HT-29 (cell line): Measurements from ENCODE around the gene LCN10. TPM values are rescaled to one million over a fixed set of nuclear protein-coding genes. Genes with fewer than 3 reads are reported as not detected.
"Not testable (repeated sequence)": the region's sequence is repeated elsewhere in the genome, so short reads cannot be mapped to it uniquely, and the experiment has no call there.

Experiments
- DNase-seq: peaks from one replicate; pipeline ENCODE4 v3.0.0-alpha.2; 2015; ENCODE audit warnings: low spot score
- total RNA-seq: library from RNA; depleted of rRNA; stranded (reverse); fragments of >200 nt; shearing (Covaris generic); gene quantifications from 2 replicates; pipeline ENCODE4 v1.2.3, GENCODE V29; 2014

The LCN10 gene
- total RNA-seq, 1 experiment from 2014 or later, result not detected

GRCh38 chr9:136721339-136722092 lies 21.2 kb downstream of the LCN10 start:
- no peak for DNase-seq

- no peak for DNase-seq
Observed at GRCh38 chr9:136720898-136721338, 21.8 kb downstream of the LCN10 start.

- DNase-seq, result no peak
Observed at GRCh38 chr9:136720251-136720897, 22.4 kb downstream of the LCN10 start.

- no peak for DNase-seq
Observed at GRCh38 chr9:136719195-136719880, 23.4 kb downstream of the LCN10 start.

- DNase-seq, result no peak
Observed at GRCh38 chr9:136718345-136719194, 24.2 kb downstream of the LCN10 start.

- no peak for DNase-seq
Observed at GRCh38 chr9:136717399-136717798, 25.3 kb downstream of the LCN10 start.

GRCh38 chr9:136714893-136715274 lies 27.9 kb downstream of the LCN10 start:
- no peak for DNase-seq

GRCh38 chr9:136714096-136714892 lies 28.4 kb downstream of the LCN10 start:
- no peak for DNase-seq

GRCh38 chr9:136713550-136713949 lies 29.2 kb downstream of the LCN10 start:
- no peak for DNase-seq

- no peak for DNase-seq
Observed at GRCh38 chr9:136712690-136713544, 29.8 kb downstream of the LCN10 start.

- no peak for DNase-seq
Observed at GRCh38 chr9:136711751-136712689, 30.7 kb downstream of the LCN10 start, which contains the start of gene DIPK1B. TSS of gene DIPK1B (plus strand) at chr9:136712572. CDS start at chr9:136712666, 94 bp downstream.

- not testable (repeated sequence) for DNase-seq
Observed at GRCh38 chr9:136711219-136711648, 31.5 kb downstream of the LCN10 start.

- DNase-seq, result no peak
Observed at GRCh38 chr9:136710543-136710942, 32.2 kb downstream of the LCN10 start.

GRCh38 chr9:136709454-136710109 lies 33.2 kb downstream of the LCN10 start:
- DNase-seq, result no peak

- no peak for DNase-seq
Observed at GRCh38 chr9:136707849-136708517, 34.8 kb downstream of the LCN10 start.

- no peak for DNase-seq
Observed at GRCh38 chr9:136707011-136707410, 35.7 kb downstream of the LCN10 start.

GRCh38 chr9:136705564-136705963 lies 37.2 kb downstream of the LCN10 start:
- peak; percentile 47 for DNase-seq
